HepG2 (cell line): ENCODE data around the gene WFDC10A.

Experiments used
- CHD4 ChIP-seq: fragments of 200-600 bp; sonication (generic); IDR thresholded peaks from 2 replicates; pipeline ENCODE4 v1.7.0; 2017; ENCODE audit warnings: mild to moderate bottlenecking, low read length, borderline replicate concordance
- EP300 ChIP-seq, 3 experiments: sonication (generic) in 1 of 3; formaldehyde crosslinking in 1 of 3; IDR thresholded peaks; 2 replicates each; pipeline versions ENCODE4 v1.5.1 to v1.6.1; 2011 to 2020; ENCODE audit warnings: low read depth in 2 of 3, low read length in 2 of 3, borderline replicate concordance in 1 of 3, improper control_type of control experiment in 1 of 3, mild to moderate bottlenecking in 1 of 3, missing genetic modification reagents in 1 of 3, moderate library complexity in 1 of 3
- GABPA ChIP-seq, 2 experiments: IDR thresholded peaks; 2 replicates each; pipeline ENCODE4 v1.6.1; 2011 to 2016; ENCODE audit warnings: low read depth in 2 of 2, low read length in 1 of 2, missing biosample characterization in 1 of 2, missing genetic modification characterization in 1 of 2
- PPARG ChIP-seq: conservative IDR thresholded peaks from 2 replicates; pipeline ENCODE4 v1.6.1; 2016; ENCODE audit warnings: missing biosample characterization, missing genetic modification reagents
- STAG1 ChIP-seq: sonication (generic); formaldehyde crosslinking; IDR thresholded peaks from 2 replicates; pipeline ENCODE4 v1.4.0; 2020; ENCODE audit warnings: missing genetic modification reagents
- ZNF883 ChIP-seq: sonication (generic); formaldehyde crosslinking; IDR thresholded peaks from 2 replicates; pipeline ENCODE4 v1.5.1; 2020; ENCODE audit warnings: mild to moderate bottlenecking, missing genetic modification reagents; ENCODE audit errors: not compliant biosample characterization
- TF ChIP-seq, protein P1 (sequence below): fragments of 450-650 bp; IDR thresholded peaks from 2 replicates; pipeline ENCODE4 v1.6.1; 2017; ENCODE audit warnings: mild to moderate bottlenecking
- TF ChIP-seq, protein P2 (sequence below): sonication (generic); formaldehyde crosslinking; conservative IDR thresholded peaks from 2 replicates; pipeline ENCODE4 v1.8.0; 2022; ENCODE audit warnings: missing genetic modification reagents
- TF ChIP-seq, protein P3 (sequence below): sonication (generic); formaldehyde crosslinking; IDR thresholded peaks from 2 replicates; pipeline ENCODE4 v1.4.0; 2020; ENCODE audit warnings: mild to moderate bottlenecking, missing genetic modification reagents
- TF ChIP-seq, protein P4 (sequence below): sonication (generic); formaldehyde crosslinking; IDR thresholded peaks from 2 replicates; pipeline ENCODE4 v1.4.0; 2020; ENCODE audit warnings: missing genetic modification reagents
- TF ChIP-seq, protein P5 (sequence below): sonication (generic); formaldehyde crosslinking; IDR thresholded peaks from 2 replicates; pipeline ENCODE4 v1.8.0; 2022; ENCODE audit warnings: mild to moderate bottlenecking, missing genetic modification reagents; ENCODE audit not compliant: insufficient replicate concordance
- TF ChIP-seq, protein P6 (sequence below): sonication (generic); formaldehyde crosslinking; IDR thresholded peaks from 2 replicates; pipeline ENCODE4 v1.5.0; 2020; ENCODE audit warnings: mild to moderate bottlenecking, missing genetic modification reagents, moderate library complexity

DNA sequence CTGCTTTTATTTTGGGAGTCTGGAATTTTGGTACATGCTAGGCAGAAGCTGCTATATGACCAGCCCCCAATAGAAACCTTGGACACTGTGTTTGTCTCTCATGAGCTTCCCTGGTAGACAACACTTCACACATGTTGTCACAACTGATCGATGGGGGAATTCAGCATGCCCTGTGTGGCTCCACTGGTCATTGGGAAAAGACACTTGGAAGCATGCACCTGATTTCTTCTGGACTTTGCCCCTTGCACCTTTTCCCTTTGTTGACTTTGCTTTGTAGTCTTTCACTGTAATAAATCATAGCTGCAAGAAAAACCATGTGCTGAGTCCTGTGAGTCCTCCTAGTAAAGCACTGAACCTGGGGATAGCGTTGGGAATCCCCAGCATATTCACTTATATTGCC lies 7.9 kb upstream of the WFDC10A start:
- no peak for TF ChIP-seq GABPA (IDR thresholded peaks at IDR 0.05; ENCODE audit: low read depth, low read length)
- TF ChIP-seq GABPA (CRISPR knock-in tag; IDR thresholded peaks at IDR 0.05; ENCODE audit: low read depth), result peak; percentile 38
- no peak for TF ChIP-seq CHD4
- TF ChIP-seq, protein P1, sequence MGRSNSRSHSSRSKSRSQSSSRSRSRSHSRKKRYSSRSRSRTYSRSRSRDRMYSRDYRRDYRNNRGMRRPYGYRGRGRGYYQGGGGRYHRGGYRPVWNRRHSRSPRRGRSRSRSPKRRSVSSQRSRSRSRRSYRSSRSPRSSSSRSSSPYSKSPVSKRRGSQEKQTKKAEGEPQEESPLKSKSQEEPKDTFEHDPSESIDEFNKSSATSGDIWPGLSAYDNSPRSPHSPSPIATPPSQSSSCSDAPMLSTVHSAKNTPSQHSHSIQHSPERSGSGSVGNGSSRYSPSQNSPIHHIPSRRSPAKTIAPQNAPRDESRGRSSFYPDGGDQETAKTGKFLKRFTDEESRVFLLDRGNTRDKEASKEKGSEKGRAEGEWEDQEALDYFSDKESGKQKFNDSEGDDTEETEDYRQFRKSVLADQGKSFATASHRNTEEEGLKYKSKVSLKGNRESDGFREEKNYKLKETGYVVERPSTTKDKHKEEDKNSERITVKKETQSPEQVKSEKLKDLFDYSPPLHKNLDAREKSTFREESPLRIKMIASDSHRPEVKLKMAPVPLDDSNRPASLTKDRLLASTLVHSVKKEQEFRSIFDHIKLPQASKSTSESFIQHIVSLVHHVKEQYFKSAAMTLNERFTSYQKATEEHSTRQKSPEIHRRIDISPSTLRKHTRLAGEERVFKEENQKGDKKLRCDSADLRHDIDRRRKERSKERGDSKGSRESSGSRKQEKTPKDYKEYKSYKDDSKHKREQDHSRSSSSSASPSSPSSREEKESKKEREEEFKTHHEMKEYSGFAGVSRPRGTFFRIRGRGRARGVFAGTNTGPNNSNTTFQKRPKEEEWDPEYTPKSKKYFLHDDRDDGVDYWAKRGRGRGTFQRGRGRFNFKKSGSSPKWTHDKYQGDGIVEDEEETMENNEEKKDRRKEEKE, result no peak
- no peak for TF ChIP-seq ZNF883 (CRISPR knock-in tag)
- TF ChIP-seq, protein P2, sequence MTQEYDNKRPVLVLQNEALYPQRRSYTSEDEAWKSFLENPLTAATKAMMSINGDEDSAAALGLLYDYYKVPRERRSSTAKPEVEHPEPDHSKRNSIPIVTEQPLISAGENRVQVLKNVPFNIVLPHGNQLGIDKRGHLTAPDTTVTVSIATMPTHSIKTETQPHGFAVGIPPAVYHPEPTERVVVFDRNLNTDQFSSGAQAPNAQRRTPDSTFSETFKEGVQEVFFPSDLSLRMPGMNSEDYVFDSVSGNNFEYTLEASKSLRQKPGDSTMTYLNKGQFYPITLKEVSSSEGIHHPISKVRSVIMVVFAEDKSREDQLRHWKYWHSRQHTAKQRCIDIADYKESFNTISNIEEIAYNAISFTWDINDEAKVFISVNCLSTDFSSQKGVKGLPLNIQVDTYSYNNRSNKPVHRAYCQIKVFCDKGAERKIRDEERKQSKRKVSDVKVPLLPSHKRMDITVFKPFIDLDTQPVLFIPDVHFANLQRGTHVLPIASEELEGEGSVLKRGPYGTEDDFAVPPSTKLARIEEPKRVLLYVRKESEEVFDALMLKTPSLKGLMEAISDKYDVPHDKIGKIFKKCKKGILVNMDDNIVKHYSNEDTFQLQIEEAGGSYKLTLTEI (CRISPR knock-in tag), result no peak
- TF ChIP-seq, protein P3, sequence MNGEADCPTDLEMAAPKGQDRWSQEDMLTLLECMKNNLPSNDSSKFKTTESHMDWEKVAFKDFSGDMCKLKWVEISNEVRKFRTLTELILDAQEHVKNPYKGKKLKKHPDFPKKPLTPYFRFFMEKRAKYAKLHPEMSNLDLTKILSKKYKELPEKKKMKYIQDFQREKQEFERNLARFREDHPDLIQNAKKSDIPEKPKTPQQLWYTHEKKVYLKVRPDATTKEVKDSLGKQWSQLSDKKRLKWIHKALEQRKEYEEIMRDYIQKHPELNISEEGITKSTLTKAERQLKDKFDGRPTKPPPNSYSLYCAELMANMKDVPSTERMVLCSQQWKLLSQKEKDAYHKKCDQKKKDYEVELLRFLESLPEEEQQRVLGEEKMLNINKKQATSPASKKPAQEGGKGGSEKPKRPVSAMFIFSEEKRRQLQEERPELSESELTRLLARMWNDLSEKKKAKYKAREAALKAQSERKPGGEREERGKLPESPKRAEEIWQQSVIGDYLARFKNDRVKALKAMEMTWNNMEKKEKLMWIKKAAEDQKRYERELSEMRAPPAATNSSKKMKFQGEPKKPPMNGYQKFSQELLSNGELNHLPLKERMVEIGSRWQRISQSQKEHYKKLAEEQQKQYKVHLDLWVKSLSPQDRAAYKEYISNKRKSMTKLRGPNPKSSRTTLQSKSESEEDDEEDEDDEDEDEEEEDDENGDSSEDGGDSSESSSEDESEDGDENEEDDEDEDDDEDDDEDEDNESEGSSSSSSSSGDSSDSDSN (CRISPR knock-in tag), result no peak
- TF ChIP-seq EP300 (IDR thresholded peaks at IDR 0.05; ENCODE audit: low read depth in 2 of 2, low read length in 2 of 2), result no peak
- 0 out of 2 replicates have a peak, but pooled peaks have one; percentile 39 for TF ChIP-seq EP300 (CRISPR knock-in tag; IDR thresholded peaks at IDR 0.05; ENCODE audit: borderline replicate concordance)
- TF ChIP-seq, protein P4, sequence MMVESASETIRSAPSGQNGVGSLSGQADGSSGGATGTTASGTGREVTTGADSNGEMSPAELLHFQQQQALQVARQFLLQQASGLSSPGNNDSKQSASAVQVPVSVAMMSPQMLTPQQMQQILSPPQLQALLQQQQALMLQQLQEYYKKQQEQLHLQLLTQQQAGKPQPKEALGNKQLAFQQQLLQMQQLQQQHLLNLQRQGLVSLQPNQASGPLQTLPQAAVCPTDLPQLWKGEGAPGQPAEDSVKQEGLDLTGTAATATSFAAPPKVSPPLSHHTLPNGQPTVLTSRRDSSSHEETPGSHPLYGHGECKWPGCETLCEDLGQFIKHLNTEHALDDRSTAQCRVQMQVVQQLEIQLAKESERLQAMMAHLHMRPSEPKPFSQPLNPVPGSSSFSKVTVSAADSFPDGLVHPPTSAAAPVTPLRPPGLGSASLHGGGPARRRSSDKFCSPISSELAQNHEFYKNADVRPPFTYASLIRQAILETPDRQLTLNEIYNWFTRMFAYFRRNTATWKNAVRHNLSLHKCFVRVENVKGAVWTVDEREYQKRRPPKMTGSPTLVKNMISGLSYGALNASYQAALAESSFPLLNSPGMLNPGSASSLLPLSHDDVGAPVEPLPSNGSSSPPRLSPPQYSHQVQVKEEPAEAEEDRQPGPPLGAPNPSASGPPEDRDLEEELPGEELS, result peak; percentile 53; the same call in 1 of the 2 replicates
- no peak for TF ChIP-seq STAG1
- TF ChIP-seq, protein P5, sequence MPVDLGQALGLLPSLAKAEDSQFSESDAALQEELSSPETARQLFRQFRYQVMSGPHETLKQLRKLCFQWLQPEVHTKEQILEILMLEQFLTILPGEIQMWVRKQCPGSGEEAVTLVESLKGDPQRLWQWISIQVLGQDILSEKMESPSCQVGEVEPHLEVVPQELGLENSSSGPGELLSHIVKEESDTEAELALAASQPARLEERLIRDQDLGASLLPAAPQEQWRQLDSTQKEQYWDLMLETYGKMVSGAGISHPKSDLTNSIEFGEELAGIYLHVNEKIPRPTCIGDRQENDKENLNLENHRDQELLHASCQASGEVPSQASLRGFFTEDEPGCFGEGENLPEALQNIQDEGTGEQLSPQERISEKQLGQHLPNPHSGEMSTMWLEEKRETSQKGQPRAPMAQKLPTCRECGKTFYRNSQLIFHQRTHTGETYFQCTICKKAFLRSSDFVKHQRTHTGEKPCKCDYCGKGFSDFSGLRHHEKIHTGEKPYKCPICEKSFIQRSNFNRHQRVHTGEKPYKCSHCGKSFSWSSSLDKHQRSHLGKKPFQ (CRISPR knock-in tag), result no peak
- TF ChIP-seq PPARG (CRISPR knock-in tag), result no peak
- TF ChIP-seq, protein P6, sequence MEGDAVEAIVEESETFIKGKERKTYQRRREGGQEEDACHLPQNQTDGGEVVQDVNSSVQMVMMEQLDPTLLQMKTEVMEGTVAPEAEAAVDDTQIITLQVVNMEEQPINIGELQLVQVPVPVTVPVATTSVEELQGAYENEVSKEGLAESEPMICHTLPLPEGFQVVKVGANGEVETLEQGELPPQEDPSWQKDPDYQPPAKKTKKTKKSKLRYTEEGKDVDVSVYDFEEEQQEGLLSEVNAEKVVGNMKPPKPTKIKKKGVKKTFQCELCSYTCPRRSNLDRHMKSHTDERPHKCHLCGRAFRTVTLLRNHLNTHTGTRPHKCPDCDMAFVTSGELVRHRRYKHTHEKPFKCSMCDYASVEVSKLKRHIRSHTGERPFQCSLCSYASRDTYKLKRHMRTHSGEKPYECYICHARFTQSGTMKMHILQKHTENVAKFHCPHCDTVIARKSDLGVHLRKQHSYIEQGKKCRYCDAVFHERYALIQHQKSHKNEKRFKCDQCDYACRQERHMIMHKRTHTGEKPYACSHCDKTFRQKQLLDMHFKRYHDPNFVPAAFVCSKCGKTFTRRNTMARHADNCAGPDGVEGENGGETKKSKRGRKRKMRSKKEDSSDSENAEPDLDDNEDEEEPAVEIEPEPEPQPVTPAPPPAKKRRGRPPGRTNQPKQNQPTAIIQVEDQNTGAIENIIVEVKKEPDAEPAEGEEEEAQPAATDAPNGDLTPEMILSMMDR, result no peak
